A549 treated with Hydrocortisone at 1 μM for 4 hours (cell line): ENCODE measurements around the gene CYSRT1. TPM values are rescaled to one million over a fixed set of nuclear protein-coding genes. Genes with fewer than 3 reads are reported as not detected.

Source experiments
- total RNA-seq: library from RNA; stranded (reverse); fragments of 200-300 nt; extraction: Qiagen RNA extraction; gene quantifications from 5 replicates; pipeline ENCODE4 v1.2.3, GENCODE V29; 2022

The CYSRT1 gene
- 3.0 to 5.5 TPM (median 4.2 TPM) in 5 replicates for total RNA-seq

DNA sequence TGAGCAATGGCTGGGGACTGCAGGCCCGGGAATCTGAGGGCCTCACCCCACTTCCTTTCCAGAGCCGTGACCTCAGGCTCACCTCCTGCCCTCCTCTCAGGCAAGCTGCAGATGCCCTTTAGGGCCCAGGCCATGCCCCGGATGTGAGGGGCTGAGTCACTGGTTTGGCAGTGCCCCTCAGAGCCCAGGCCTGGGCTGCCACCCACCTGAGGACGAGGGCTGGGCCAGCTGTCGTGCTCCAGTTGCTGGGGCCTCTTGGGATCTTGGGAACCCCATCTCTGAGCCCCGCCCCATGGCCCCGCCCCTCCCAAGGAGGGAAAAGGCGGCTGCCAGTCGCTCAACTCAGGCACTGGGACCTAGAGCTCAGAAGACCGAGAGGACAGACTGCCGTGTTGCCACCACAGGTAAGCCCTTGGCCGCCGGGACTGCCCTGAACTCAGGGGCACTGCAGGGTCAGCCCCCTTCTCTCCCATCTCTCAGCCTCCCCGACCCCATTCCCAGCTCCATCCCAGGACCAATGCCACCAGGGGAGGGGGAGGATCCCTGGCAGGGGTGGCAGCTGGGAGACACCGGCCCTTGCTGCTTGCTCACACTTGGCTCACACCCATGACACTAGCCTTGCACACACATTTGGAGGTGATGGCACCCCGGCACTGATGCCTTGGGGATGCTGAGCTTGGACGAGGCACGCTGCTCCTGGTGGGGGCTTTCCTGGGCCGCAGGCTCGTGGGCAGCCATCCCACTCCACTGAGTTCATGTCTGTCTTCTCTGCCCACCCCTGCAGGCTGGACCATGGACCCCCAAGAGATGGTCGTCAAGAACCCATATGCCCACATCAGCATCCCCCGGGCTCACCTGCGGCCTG is at the start of gene CYSRT1:
Gene CYSRT1, plus strand, starts transcription at position 345 of the 865 bp plus-strand sequence. Its CDS starts 448 bp downstream, at position 793.

GRCh38 chr9:137188490-137189296 is 36.3 kb upstream of the CYSRT1 start, which contains the start of the genes ANAPC2 and SSNA1:
ANAPC2 (minus strand) TSS chr9:137188560; CDS start chr9:137188532, 28 bp downstream.
SSNA1 (plus strand) TSS chr9:137188676; CDS start chr9:137188727, 51 bp downstream.

GRCh38 chr9:137200311-137201204 is 24.4 kb upstream of the CYSRT1 start, which contains the start of gene TPRN:
TPRN (minus strand) TSS chr9:137200741; CDS start chr9:137200711, 30 bp downstream.

GRCh38 chr9:137205126-137206069 is 19.6 kb upstream of the CYSRT1 start, which contains the start of the genes NDOR1 and TMEM203:
NDOR1 (plus strand) TSS chr9:137205700; CDS start chr9:137205778, 78 bp downstream.
TMEM203 (minus strand) TSS chr9:137205648; CDS start chr9:137205414, 234 bp downstream.

GRCh38 chr9:137222190-137223077 is 2.5 kb upstream of the CYSRT1 start, which contains the start of gene RNF208:
RNF208 (minus strand) TSS chr9:137222240; CDS start chr9:137221212, 1,028 bp downstream.

DNA sequence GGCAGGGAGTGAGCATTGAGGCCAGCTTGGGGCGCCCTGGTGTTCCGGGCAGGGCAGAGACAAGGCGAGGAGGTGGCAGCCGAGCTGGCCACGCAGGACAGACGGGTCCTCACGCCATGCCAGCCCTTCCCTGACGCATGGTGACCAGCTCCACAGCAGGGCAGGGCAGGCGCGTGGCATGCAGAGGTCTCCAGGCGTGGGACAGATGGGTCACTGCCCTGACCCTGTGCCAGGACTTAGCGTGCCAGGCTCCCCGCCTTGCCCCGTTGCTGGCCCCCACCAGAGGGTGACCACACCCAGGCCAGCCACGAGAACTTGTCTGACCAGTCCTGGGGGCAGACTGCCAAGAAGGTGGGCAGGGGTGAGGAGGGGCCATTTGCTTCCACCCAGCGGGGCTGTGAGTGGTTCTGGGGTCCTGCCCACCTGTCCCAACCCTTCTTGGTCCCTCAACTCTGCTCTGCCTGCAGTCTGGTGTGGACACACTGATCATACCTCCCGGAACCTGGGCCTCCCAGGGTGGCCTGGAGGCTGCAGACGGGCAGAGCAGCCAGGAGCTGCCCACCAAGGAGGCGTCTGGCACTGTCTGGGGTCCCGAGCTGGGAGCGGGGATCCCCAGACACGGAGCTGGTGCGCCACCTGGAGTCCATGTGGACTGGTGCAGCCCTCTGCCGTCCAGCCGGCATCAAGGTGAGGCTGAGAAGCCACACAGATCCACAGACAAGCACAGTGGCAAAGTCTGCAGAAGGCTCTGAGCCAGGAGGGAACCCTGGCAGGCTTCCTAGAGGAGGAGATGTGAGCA is 2.3 kb downstream of the CYSRT1 start, which contains the start of gene RNF224:
Gene RNF224, plus strand, starts transcription at position 449 of the 799 bp plus-strand sequence. CDS start 834 bp downstream, outside the sequence.

DNA sequence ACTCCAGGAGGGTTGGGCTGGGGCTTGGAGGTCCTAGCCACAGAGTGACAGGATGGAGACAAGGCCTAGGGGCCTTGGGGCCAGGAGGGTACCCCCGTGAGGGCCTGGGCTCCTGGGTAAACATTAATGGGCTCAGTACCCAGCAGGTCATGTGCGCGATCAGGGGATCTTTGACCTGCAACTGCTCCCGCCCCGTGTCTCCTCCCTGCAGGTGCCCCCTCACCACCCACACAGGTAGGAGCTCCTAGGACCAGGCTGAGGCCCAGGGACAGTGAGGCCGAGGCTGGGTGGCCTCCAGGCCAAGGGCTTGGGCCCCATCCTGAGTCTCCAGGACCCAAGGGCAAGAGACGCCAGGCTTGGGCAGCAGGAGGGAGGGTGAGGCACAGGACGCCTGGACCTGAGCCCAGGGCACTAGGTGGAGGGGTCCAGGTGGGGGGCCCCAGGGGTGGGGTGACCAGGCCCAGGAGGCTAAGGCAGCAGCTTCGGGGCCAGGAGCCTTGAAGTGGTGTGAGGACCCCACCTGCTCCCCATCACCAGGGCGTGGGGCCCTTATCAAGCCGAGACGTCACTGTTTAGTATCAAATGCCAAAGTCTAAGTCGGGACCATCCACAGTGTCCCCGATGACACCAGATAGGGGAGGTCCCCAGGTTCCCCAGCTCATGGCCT is 5.9 kb downstream of the CYSRT1 start, which contains the start of gene SLC34A3:
Gene SLC34A3, plus strand, starts transcription at position 197 of the 667 bp plus-strand sequence. CDS start 802 bp downstream, outside the sequence.

DNA sequence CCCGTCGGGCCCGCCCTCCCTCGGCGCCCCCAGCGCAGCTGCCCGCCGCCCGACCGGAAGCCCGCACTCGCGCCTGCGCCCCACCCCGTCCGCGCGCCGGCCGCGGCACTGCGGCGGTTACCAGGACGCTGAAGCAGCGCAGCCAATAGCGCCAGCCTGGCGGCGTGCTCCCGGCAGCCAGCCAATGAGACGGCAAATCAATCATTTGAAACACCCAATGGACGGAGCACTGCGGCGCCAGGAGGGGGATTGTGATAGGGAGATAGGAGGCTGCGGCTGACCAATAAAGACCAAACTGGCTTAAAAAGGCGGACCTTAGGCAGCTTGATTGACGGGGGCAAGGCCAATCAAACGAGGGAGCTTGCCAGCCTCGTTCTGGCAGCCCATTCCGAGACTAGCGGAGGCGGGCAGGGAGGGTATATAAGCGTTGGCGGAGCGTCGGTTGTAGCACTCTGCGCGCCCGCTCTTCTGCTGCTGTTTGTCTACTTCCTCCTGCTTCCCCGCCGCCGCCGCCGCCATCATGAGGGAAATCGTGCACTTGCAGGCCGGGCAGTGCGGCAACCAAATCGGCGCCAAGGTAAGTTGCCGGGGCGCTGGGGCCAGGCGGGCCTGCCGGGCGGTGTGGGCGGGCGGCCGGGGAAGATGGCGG is 16.0 kb downstream of the CYSRT1 start, which contains the start of gene TUBB4B:
Gene TUBB4B, plus strand, starts transcription at position 447 of the 649 bp plus-strand sequence. Its CDS starts 74 bp downstream, at position 521.

DNA sequence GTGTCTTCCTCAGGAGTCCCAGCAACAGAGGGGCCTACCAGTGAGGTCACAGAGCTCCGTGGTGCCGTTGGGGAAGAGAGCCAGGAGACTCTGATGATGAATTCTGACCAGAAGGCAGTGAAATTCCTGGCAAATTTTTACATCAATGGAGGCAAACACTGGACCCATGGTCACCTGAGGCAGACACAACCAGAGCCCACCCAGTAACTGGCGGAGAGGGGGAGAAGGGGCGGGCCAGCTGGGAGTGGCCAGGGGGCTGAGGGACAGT is 26.2 kb downstream of the CYSRT1 start, which contains the start of gene STPG3:
Gene STPG3, plus strand, starts transcription at position 93 of the 268 bp plus-strand sequence. Its CDS starts 1 bp downstream, at position 94.

GRCh38 chr9:137254624-137255447 is 29.9 kb downstream of the CYSRT1 start, which contains the start of gene NELFB:
NELFB (plus strand) TSS chr9:137255327.

Other genes with a start within 250 kb of the CYSRT1 start
- gene PTGDS, start 247.7 kb upstream of the CYSRT1 start, total RNA-seq: 0.55 to 0.77 TPM (median 0.67 TPM) in 5 replicates
- gene LCNL1, start 242.2 kb upstream of the CYSRT1 start, total RNA-seq: 0.08 to 0.16 TPM (median 0.13 TPM) in 5 replicates
- 46.7 to 85.5 TPM (median 74.2 TPM) in 5 replicates for gene PAXX, start 232.8 kb upstream of the CYSRT1 start, total RNA-seq
- 2.3 to 5.7 TPM (median 4.6 TPM) in 5 replicates for gene CLIC3, start 228.6 kb upstream of the CYSRT1 start, total RNA-seq
- gene ABCA2, start 196.9 kb upstream of the CYSRT1 start, total RNA-seq: 22.8 to 26.7 TPM (median 24.4 TPM) in 5 replicates
- 0.05 to 0.08 TPM (median 0.06 TPM) in 4 of 5 replicates, not detected in the other for gene FUT7, start 193.1 kb upstream of the CYSRT1 start, total RNA-seq
- gene NPDC1, start 179.0 kb upstream of the CYSRT1 start, total RNA-seq: 44.0 to 83.3 TPM (median 79.5 TPM) in 5 replicates
- 3.3 to 4.5 TPM (median 3.5 TPM) in 5 replicates for gene ENTPD2, start 171.1 kb upstream of the CYSRT1 start, total RNA-seq
- 17.6 to 24.7 TPM (median 21.7 TPM) in 5 replicates for gene SAPCD2, start 154.6 kb upstream of the CYSRT1 start, total RNA-seq
- gene UAP1L1, start 147.7 kb upstream of the CYSRT1 start, total RNA-seq: 10.8 to 13.9 TPM (median 11.0 TPM) in 5 replicates
- 48.0 to 53.7 TPM (median 49.8 TPM) in 5 replicates for gene MAN1B1, start 138.2 kb upstream of the CYSRT1 start, total RNA-seq
- gene DPP7, start 110.4 kb upstream of the CYSRT1 start, total RNA-seq: 70.6 to 111 TPM (median 110 TPM) in 5 replicates
- 0.22 to 0.66 TPM (median 0.45 TPM) in 5 replicates for gene GRIN1, start 86.0 kb upstream of the CYSRT1 start, total RNA-seq
- 0.41 to 1.7 TPM (median 0.93 TPM) in 5 replicates for gene LRRC26, start 55.1 kb upstream of the CYSRT1 start, total RNA-seq
- gene TMEM210, start 53.1 kb upstream of the CYSRT1 start, total RNA-seq: not detected in 5 replicates
- 26.9 to 35.9 TPM (median 31.9 TPM) in 5 replicates for gene ANAPC2, start 36.6 kb upstream of the CYSRT1 start, total RNA-seq
- gene SSNA1, start 36.5 kb upstream of the CYSRT1 start, total RNA-seq: 92.8 to 153 TPM (median 142 TPM) in 5 replicates
- gene TPRN, start 24.4 kb upstream of the CYSRT1 start, total RNA-seq: 9.2 to 11.6 TPM (median 10.2 TPM) in 5 replicates
- gene TMEM203, start 19.5 kb upstream of the CYSRT1 start, total RNA-seq: 35.3 to 45.9 TPM (median 45.0 TPM) in 5 replicates
- gene NDOR1, start 19.5 kb upstream of the CYSRT1 start, total RNA-seq: 14.8 to 16.5 TPM (median 15.2 TPM) in 5 replicates
- 1.2 to 1.9 TPM (median 1.7 TPM) in 5 replicates for gene RNF208, start 2.9 kb upstream of the CYSRT1 start, total RNA-seq
- 0.07 to 0.24 TPM (median 0.14 TPM) in 5 replicates for gene RNF224, start 2.3 kb downstream of the CYSRT1 start, total RNA-seq
- gene SLC34A3, start 5.7 kb downstream of the CYSRT1 start, total RNA-seq: 0.05 to 0.16 TPM (median 0.07 TPM) in 4 of 5 replicates, not detected in the other
- gene TUBB4B, start 16.1 kb downstream of the CYSRT1 start, total RNA-seq: 681 to 782 TPM (median 752 TPM) in 5 replicates
- not detected in 5 replicates for gene STPG3, start 26.1 kb downstream of the CYSRT1 start, total RNA-seq
- gene NELFB, start 30.2 kb downstream of the CYSRT1 start, total RNA-seq: 52.4 to 60.5 TPM (median 56.8 TPM) in 5 replicates
- 19.9 to 27.5 TPM (median 25.0 TPM) in 5 replicates for gene TOR4A, start 52.6 kb downstream of the CYSRT1 start, total RNA-seq
- gene NRARP, start 77.1 kb downstream of the CYSRT1 start, total RNA-seq: 2.5 to 5.1 TPM (median 3.9 TPM) in 5 replicates
- 4.4 to 6.8 TPM (median 6.5 TPM) in 5 replicates for gene EXD3, start 198.0 kb downstream of the CYSRT1 start, total RNA-seq
- 0.79 to 1.8 TPM (median 1.7 TPM) in 5 replicates for gene NOXA1, start 198.2 kb downstream of the CYSRT1 start, total RNA-seq
- gene ENTPD8, start 216.2 kb downstream of the CYSRT1 start, total RNA-seq: 0.09 to 0.24 TPM (median 0.14 TPM) in 5 replicates
- 33.9 to 42.1 TPM (median 40.2 TPM) in 5 replicates for gene NSMF, start 234.2 kb downstream of the CYSRT1 start, total RNA-seq